ENCODE data around the gene NDOR1. TPM values are rescaled to one million over a fixed set of nuclear protein-coding genes. Genes with fewer than 3 reads are reported as not detected.

Gene NDOR1
- total and polyA plus RNA-seq, 5 donors from 2014 or later = 3.9 to 30.0 (median 5.3) TPM

DNA sequence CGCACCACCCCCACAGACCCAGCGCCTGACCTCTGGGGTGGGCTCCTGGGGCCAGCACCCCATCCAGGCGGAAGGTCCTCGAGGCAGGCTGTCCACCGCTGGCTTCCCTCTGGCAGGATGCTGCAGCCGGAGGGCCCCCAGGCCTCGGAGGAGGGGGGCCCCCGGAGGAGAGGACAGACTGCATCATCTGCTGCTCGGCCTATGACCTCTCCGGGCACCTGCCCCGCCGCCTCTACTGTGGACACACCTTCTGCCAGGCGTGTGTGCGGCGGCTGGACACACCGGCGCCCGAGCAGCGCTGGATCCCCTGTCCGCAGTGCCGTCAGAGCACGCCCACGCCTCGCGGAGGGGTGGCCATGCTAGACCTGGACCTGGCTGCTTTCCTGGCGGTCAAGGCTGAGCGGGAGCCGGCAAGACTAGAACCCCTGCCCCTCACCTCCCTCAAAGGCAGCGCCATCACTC lies 23.0 kb downstream of the NDOR1 start:
- Mint-ChIP-seq H3K27ac (no peak overlapping the region), H3K36me3 (no peaks in the 10 kb centered on the region), H3K27me3 (peaks cover 5% of the 10 kb centered on the region), H3K4me3 (no peak overlapping the region), H3K4me1 (peaks cover 0 to 8% (median 5%) of the 10 kb centered on the region in 4 donors), H3K9me3 (no peaks in the 10 kb centered on the region)
- Histone ChIP-seq H3K4me3 (ENCODE audit: low read depth, low read length) (no peak overlapping the region), H3K9me3 (ENCODE audit: control insufficient read depth in 2 of 2, low read length in 2 of 2) (no peaks in the 10 kb centered on the region), H3K4me1 (ENCODE audit: control insufficient read depth, insufficient read depth, low read length, poor library complexity, severe bottlenecking) (peaks cover 10% of the 10 kb centered on the region), H3K27ac (ENCODE audit: insufficient read depth, low read length, poor library complexity, severe bottlenecking) (no peak overlapping the region), H3K27me3 (ENCODE audit: control insufficient read depth, insufficient read depth, low read length) (no peaks in the 10 kb centered on the region), H3K36me3 (ENCODE audit: control insufficient read depth, insufficient read depth, low read length) (no peaks in the 10 kb centered on the region)
- ATAC-seq (ENCODE audit: low read depth in 2 of 2) (no peak), DNase-seq (no peak)

DNA sequence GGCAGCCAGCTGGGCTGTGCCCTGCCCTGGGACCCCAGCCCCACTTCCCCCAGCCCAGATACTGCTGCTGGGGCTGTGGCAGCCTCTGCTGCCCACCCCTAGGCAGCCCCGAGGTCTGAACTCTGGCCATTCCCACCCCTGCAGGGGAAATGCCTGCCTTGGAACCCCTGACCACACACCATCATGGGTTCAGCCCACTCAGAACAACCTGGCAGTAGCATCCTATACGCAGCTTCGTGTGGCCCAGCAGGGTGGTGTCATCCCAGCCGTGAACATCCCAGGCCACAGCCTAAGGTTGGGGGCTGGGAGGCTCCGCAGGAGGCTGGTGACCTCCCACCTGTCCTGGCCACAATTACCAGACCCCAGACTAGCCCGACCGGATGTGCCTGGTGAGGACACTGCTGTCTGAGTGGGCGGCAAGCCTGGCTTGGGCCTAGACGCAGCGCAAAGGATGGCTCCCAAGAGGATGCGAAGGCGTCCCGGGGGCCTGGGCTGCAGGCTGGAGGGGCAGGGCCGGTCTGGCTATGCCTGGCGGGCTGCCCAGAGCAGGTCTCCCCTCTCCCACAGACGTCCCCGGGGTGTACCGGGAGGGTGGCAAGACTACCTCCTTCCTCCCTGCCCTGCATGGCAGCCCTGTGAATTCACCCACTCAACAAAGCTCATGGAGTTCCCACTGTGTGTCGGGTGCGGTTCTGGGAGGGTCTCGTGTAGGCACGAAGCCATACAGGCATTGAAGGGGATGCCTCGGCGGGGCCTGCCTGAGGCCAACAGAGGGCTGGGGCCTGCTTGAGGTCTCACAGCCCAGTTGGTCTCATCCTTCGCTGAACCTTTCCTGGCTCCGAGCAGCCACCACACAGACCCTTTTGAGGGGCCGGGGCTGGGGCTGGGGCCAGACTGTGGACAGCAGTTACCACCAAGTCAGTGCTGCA lies 23.7 kb downstream of the NDOR1 start:
- Mint-ChIP-seq H3K27ac (no peak overlapping the region), H3K4me1 (peaks cover 0 to 6% (median 3%) of the 10 kb centered on the region in 4 donors), H3K27me3 (peaks cover 5% of the 10 kb centered on the region), H3K9me3 (no peaks in the 10 kb centered on the region), H3K4me3 (no peak overlapping the region), H3K36me3 (no peaks in the 10 kb centered on the region)
- no peaks in the 10 kb centered on the region for H3K36me3 ChIP-seq (ENCODE audit: control insufficient read depth, insufficient read depth, low read length)
- ATAC-seq (ENCODE audit: low read depth in 2 of 2) = no peak
- H3K9me3 ChIP-seq (ENCODE audit: control insufficient read depth in 2 of 2, low read length in 2 of 2) = no peaks in the 10 kb centered on the region
- no peak overlapping the region for H3K27ac ChIP-seq (ENCODE audit: insufficient read depth, low read length, poor library complexity, severe bottlenecking)
- no peak for DNase-seq
- peaks cover 4% of the 10 kb centered on the region for H3K4me1 ChIP-seq (ENCODE audit: control insufficient read depth, insufficient read depth, low read length, poor library complexity, severe bottlenecking)
- H3K4me3 ChIP-seq (ENCODE audit: low read depth, low read length) = no peak overlapping the region
- no peaks in the 10 kb centered on the region for H3K27me3 ChIP-seq (ENCODE audit: control insufficient read depth, insufficient read depth, low read length)

DNA sequence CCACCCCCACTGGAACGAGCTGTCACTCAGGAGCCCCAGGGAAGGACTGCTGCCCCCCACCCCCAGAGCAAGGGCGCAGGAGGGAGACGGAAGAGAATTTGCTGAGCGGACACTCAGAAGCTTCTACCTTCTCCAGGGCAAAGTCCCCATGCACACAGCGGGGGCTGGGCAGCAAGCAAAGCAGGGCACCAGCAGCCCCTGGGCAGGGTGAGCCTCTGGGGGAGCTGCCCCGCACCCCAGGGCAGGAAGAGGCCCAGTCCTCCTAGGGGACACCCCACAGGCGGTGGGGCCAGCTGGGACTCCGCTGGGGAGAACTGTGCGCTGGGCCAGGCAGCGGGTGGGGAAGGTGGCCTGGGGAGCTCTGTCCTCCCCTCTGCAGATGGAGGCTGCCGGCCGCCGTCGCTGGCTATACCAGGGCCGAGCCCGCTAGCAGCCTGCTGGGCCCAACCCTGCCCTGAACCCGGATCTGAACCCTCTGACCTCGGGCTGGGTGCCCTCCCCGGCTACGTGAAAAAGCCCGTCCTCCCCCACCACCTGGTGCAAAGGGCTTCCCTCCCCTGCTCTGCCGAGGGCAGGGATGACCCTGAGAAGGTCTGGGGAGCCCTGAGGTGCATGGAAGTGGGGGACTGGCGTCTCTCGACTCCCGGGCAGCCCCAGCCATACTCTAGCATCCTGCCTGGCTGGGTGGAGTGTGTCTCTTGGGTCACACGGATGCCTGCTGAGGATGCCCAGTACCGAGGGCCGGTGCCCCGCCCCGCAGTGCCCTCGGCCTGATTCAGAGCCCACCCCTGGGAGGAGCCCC lies 24.6 kb downstream of the NDOR1 start:
- no peak overlapping the region for H3K27ac Mint-ChIP-seq
- no peaks in the 10 kb centered on the region for H3K36me3 Mint-ChIP-seq
- DNase-seq (no peak), ATAC-seq (ENCODE audit: low read depth in 2 of 2) (no peak)
- no peaks in the 10 kb centered on the region for H3K9me3 ChIP-seq (ENCODE audit: control insufficient read depth in 2 of 2, low read length in 2 of 2)
- H3K27ac ChIP-seq (ENCODE audit: insufficient read depth, low read length, poor library complexity, severe bottlenecking) = no peak overlapping the region
- H3K36me3 ChIP-seq (ENCODE audit: control insufficient read depth, insufficient read depth, low read length) = no peaks in the 10 kb centered on the region
- H3K27me3 ChIP-seq (ENCODE audit: control insufficient read depth, insufficient read depth, low read length) = no peaks in the 10 kb centered on the region
- H3K4me1 ChIP-seq (ENCODE audit: control insufficient read depth, insufficient read depth, low read length, poor library complexity, severe bottlenecking) = peaks cover 4% of the 10 kb centered on the region
- H3K4me3 Mint-ChIP-seq = no peak overlapping the region
- peaks cover 5% of the 10 kb centered on the region for H3K27me3 Mint-ChIP-seq
- H3K4me3 ChIP-seq (ENCODE audit: low read depth, low read length) = no peak overlapping the region
- peaks cover 0 to 6% (median 3%) of the 10 kb centered on the region in 4 donors for H3K4me1 Mint-ChIP-seq
- H3K9me3 Mint-ChIP-seq = no peaks in the 10 kb centered on the region

DNA sequence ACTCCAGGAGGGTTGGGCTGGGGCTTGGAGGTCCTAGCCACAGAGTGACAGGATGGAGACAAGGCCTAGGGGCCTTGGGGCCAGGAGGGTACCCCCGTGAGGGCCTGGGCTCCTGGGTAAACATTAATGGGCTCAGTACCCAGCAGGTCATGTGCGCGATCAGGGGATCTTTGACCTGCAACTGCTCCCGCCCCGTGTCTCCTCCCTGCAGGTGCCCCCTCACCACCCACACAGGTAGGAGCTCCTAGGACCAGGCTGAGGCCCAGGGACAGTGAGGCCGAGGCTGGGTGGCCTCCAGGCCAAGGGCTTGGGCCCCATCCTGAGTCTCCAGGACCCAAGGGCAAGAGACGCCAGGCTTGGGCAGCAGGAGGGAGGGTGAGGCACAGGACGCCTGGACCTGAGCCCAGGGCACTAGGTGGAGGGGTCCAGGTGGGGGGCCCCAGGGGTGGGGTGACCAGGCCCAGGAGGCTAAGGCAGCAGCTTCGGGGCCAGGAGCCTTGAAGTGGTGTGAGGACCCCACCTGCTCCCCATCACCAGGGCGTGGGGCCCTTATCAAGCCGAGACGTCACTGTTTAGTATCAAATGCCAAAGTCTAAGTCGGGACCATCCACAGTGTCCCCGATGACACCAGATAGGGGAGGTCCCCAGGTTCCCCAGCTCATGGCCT lies 25.3 kb downstream of the NDOR1 start, which contains the start of gene SLC34A3:
Gene SLC34A3, plus strand, starts transcription at position 197 of the 667 bp plus-strand sequence. CDS start 802 bp downstream, outside the sequence.
- Histone ChIP-seq H3K4me3 (ENCODE audit: low read depth, low read length) (no peak within 1 kb of the TSS), H3K27me3 (ENCODE audit: control insufficient read depth, insufficient read depth, low read length) (no peaks in the 10 kb centered on the region), H3K9me3 (ENCODE audit: control insufficient read depth in 2 of 2, low read length in 2 of 2) (no peaks in the 10 kb centered on the region), H3K36me3 (ENCODE audit: control insufficient read depth, insufficient read depth, low read length) (no peaks in the 10 kb centered on the region), H3K27ac (ENCODE audit: insufficient read depth, low read length, poor library complexity, severe bottlenecking) (no peak within 1 kb of the TSS), H3K4me1 (ENCODE audit: control insufficient read depth, insufficient read depth, low read length, poor library complexity, severe bottlenecking) (peaks cover 8% of the 10 kb centered on the region)
- Mint-ChIP-seq H3K4me1 (peaks cover 0 to 6% (median 3%) of the 10 kb centered on the region in 4 donors), H3K4me3 (no peak within 1 kb of the TSS), H3K27ac (no peak within 1 kb of the TSS), H3K36me3 (no peaks in the 10 kb centered on the region), H3K9me3 (no peaks in the 10 kb centered on the region), H3K27me3 (peaks cover 5% of the 10 kb centered on the region)
- no peak for DNase-seq
- no peak for ATAC-seq (ENCODE audit: low read depth in 2 of 2)

DNA sequence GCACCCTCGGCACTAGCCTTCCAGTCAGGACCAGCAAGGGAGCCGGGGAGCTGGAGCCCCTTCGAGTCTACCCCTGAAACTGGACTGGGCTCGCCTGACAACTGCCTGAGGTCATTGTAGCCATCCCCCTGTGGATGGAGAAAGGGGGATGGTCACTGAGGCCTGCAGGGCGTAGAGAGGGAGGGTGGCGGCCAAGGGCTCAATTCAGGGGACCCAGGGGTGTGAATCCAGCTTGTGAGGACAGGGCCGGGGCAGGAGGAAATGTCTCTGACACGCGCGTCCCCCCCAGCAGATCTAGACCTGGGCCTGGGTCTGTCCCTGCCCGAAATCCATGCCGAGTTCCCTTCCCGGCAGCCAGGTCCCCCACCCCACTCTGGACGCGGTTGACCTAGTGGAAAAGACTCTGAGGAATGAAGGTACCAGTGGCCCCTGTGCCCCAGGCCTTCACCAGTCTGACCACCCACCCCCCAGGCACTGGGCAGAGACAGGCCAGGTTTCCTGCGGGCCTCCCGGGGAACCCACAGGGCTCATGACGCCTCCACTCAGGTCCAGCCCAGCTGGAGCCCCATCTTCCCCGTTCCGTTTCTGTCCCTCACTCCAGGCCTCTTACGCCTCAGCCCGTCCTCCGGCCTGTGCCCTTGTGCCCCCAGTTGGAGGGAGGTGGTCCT lies 26.0 kb downstream of the NDOR1 start:
- Mint-ChIP-seq H3K9me3 (no peaks in the 10 kb centered on the region), H3K4me1 (peaks cover 0 to 6% (median 3%) of the 10 kb centered on the region in 4 donors), H3K36me3 (no peaks in the 10 kb centered on the region), H3K27ac (no peak overlapping the region), H3K4me3 (no peak overlapping the region), H3K27me3 (peaks cover 5% of the 10 kb centered on the region)
- no peaks in the 10 kb centered on the region for H3K9me3 ChIP-seq (ENCODE audit: control insufficient read depth in 2 of 2, low read length in 2 of 2)
- no peaks in the 10 kb centered on the region for H3K36me3 ChIP-seq (ENCODE audit: control insufficient read depth, insufficient read depth, low read length)
- DNase-seq (no peak), ATAC-seq (ENCODE audit: low read depth in 2 of 2) (no peak)
- H3K4me3 ChIP-seq (ENCODE audit: low read depth, low read length) = no peak overlapping the region
- H3K4me1 ChIP-seq (ENCODE audit: control insufficient read depth, insufficient read depth, low read length, poor library complexity, severe bottlenecking) = peaks cover 15% of the 10 kb centered on the region
- no peaks in the 10 kb centered on the region for H3K27me3 ChIP-seq (ENCODE audit: control insufficient read depth, insufficient read depth, low read length)
- no peak overlapping the region for H3K27ac ChIP-seq (ENCODE audit: insufficient read depth, low read length, poor library complexity, severe bottlenecking)

DNA sequence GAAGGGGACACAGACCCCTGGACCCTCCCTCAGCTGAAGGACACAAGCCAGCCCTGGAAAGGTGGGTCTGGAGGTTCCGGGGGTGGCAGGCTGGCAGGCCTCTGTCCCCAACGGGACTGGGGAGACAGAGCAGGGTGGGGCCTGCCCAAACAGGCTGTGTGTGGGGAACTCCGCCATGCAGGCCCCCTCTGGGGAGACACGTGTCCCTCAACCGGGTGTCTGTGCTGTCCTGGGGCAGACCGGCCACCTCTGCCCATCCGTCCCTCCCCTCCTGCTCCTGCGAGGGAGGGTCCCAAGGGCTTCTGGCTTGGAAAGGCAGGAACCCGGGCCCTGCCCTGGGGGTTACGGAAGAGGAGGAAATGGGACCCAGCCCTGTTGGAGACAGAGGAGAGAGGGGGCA lies 26.6 kb downstream of the NDOR1 start:
- Histone ChIP-seq H3K27me3 (ENCODE audit: control insufficient read depth, insufficient read depth, low read length) (no peaks in the 10 kb centered on the region), H3K27ac (ENCODE audit: insufficient read depth, low read length, poor library complexity, severe bottlenecking) (no peak overlapping the region), H3K36me3 (ENCODE audit: control insufficient read depth, insufficient read depth, low read length) (no peaks in the 10 kb centered on the region), H3K4me3 (ENCODE audit: low read depth, low read length) (no peak overlapping the region), H3K4me1 (ENCODE audit: control insufficient read depth, insufficient read depth, low read length, poor library complexity, severe bottlenecking) (peaks cover 21% of the 10 kb centered on the region), H3K9me3 (ENCODE audit: control insufficient read depth in 2 of 2, low read length in 2 of 2) (no peaks in the 10 kb centered on the region)
- H3K27ac Mint-ChIP-seq = no peak overlapping the region
- no peak for DNase-seq
- no peaks in the 10 kb centered on the region for H3K9me3 Mint-ChIP-seq
- no peaks in the 10 kb centered on the region for H3K36me3 Mint-ChIP-seq
- H3K4me1 Mint-ChIP-seq = peaks cover 0 to 9% (median 4%) of the 10 kb centered on the region in 4 donors
- peaks cover 5% of the 10 kb centered on the region for H3K27me3 Mint-ChIP-seq
- no peak overlapping the region for H3K4me3 Mint-ChIP-seq
- no peak for ATAC-seq (ENCODE audit: low read depth in 2 of 2)

DNA sequence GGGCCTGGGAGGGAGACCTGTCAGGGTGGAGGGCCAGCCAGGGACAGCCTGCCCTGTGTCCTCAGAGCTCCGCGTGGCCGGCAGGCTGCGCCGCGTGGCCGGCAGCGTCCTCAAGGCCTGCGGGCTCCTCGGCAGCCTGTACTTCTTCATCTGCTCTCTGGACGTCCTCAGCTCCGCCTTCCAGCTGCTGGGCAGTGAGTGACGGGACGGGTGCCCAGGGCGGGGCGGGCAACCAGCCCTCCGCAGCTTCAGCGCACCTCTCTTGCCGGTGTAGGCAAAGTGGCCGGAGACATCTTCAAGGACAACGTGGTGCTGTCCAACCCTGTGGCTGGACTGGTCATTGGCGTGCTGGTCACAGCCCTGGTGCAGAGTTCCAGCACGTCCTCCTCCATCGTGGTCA lies 27.0 kb downstream of the NDOR1 start:
- Mint-ChIP-seq H3K4me1 (peaks cover 0 to 10% (median 3%) of the 10 kb centered on the region in 4 donors), H3K4me3 (no peak overlapping the region), H3K27me3 (peaks cover 3% of the 10 kb centered on the region), H3K36me3 (no peaks in the 10 kb centered on the region), H3K27ac (no peak overlapping the region), H3K9me3 (no peaks in the 10 kb centered on the region)
- peaks cover 22% of the 10 kb centered on the region for H3K4me1 ChIP-seq (ENCODE audit: control insufficient read depth, insufficient read depth, low read length, poor library complexity, severe bottlenecking)
- no peaks in the 10 kb centered on the region for H3K9me3 ChIP-seq (ENCODE audit: control insufficient read depth in 2 of 2, low read length in 2 of 2)
- no peaks in the 10 kb centered on the region for H3K27me3 ChIP-seq (ENCODE audit: control insufficient read depth, insufficient read depth, low read length)
- ATAC-seq (ENCODE audit: low read depth in 2 of 2) (no peak), DNase-seq (no peak)
- no peak overlapping the region for H3K4me3 ChIP-seq (ENCODE audit: low read depth, low read length)
- no peak overlapping the region for H3K27ac ChIP-seq (ENCODE audit: insufficient read depth, low read length, poor library complexity, severe bottlenecking)
- no peaks in the 10 kb centered on the region for H3K36me3 ChIP-seq (ENCODE audit: control insufficient read depth, insufficient read depth, low read length)

Data from CD4-positive, CD25-positive, alpha-beta regulatory T cell (primary cell).